ENCODE results near the gene EIF2A. TPM values are rescaled to one million over a fixed set of nuclear protein-coding genes. Genes with fewer than 3 reads are reported as not detected.

The EIF2A gene
- total RNA-seq, 2 experiments from 2014 or later: 85.6 to 105 TPM

DNA sequence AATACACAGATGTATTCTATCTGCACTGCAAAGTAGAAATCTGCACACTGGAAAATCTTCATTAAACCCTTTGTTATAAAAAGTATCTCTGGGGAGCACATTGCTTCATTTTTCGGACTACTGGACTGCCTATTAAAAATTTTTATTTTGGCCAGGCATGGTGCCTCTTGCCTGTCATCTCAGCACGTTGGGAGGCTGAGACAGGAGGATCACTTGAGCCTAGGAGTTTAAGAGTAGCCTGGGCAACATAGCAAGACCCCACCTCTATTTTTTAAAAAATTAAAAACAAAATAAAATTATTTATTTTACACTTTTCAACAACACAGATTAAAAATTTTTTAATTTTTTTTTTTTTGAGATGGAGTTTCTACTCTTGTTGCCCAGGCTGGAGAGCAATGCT is 6.3 kb upstream of the EIF2A start:
- ChIA-PET POLR2A (interaction anchor here (0.7 to 1.0 kb wide), 2 partner anchors 28 to 221 kb away, joined by 3 read pairs; no protein-coding TSS in a partner anchor), CTCF (ENCODE audit: unreplicated experiment) (no interaction called here)
- intact Hi-C loops (cut with micrococcal nuclease; ENCODE audit: unreplicated experiment): no loop called here
- no peak for TF ChIP-seq EZH2phosphoT487 (IDR thresholded peaks at IDR 0.05; ENCODE audit: borderline replicate concordance, low read depth, low read length)
- TF ChIP-seq, protein P1, sequence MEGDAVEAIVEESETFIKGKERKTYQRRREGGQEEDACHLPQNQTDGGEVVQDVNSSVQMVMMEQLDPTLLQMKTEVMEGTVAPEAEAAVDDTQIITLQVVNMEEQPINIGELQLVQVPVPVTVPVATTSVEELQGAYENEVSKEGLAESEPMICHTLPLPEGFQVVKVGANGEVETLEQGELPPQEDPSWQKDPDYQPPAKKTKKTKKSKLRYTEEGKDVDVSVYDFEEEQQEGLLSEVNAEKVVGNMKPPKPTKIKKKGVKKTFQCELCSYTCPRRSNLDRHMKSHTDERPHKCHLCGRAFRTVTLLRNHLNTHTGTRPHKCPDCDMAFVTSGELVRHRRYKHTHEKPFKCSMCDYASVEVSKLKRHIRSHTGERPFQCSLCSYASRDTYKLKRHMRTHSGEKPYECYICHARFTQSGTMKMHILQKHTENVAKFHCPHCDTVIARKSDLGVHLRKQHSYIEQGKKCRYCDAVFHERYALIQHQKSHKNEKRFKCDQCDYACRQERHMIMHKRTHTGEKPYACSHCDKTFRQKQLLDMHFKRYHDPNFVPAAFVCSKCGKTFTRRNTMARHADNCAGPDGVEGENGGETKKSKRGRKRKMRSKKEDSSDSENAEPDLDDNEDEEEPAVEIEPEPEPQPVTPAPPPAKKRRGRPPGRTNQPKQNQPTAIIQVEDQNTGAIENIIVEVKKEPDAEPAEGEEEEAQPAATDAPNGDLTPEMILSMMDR (conservative IDR thresholded peaks at IDR 0.05; ENCODE audit: low read length): no peak
- BruUV-seq (replicated peaks): no TSS peak
- no peak for DNase-seq (ENCODE audit: low spot score)
- Histone ChIP-seq H3K4me3 (ENCODE audit: low read depth, low read length, poor library complexity, severe bottlenecking) (no peak overlapping the region), H3K9me2 (ENCODE audit: insufficient read depth, low read length) (no peaks in the 10 kb centered on the region), H3K4me2 (ENCODE audit: low read length) (no peak overlapping the region), H3K4me1 (ENCODE audit: insufficient read depth, low read length, poor library complexity, severe bottlenecking) (peaks cover 24% of the 10 kb centered on the region), H4K20me1 (ENCODE audit: insufficient read depth, low read length) (peaks cover 33% of the 10 kb centered on the region), H3K9me3 (ENCODE audit: low read length) (no peaks in the 10 kb centered on the region), H3K79me2 (ENCODE audit: insufficient read depth, low read depth, low read length) (peaks cover 41% of the 10 kb centered on the region), H3K27ac (ENCODE audit: low read depth, low read length, poor library complexity, severe bottlenecking) (no peak overlapping the region), H2AFZ (ENCODE audit: low read length) (no peak overlapping the region), H3K36me3 (ENCODE audit: insufficient read depth, low read length) (peaks cover 41% of the 10 kb centered on the region)

DNA sequence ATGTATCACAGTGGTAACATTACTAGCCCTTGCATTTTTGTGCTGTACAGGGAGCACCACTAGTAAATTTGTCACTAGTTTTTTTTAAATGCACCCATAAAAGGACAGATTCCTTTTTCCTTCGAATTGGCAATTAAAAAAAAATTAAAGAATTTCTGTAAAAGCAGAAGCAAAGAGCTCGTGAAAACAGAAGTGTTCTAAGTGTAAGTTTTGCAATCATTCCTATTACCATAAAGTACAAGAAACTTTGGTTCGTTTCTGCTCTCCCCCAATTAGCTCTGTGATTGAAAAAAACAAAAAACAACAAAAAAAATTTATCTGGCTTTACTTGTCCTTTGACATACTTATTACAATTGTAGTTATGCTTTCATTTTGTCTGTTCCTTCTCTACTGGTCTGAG is 5.6 kb upstream of the EIF2A start:
- POLR2A ChIA-PET: interaction anchor here (0.6 to 1.0 kb wide), 4 partner anchors 27 to 622 kb away, joined by 3 to 5 read pairs (median 3); no protein-coding TSS in a partner anchor
- Histone ChIP-seq H3K27ac (ENCODE audit: low read depth, low read length, poor library complexity, severe bottlenecking) (no peak overlapping the region), H3K36me3 (ENCODE audit: insufficient read depth, low read length) (peaks cover 41% of the 10 kb centered on the region)

DNA sequence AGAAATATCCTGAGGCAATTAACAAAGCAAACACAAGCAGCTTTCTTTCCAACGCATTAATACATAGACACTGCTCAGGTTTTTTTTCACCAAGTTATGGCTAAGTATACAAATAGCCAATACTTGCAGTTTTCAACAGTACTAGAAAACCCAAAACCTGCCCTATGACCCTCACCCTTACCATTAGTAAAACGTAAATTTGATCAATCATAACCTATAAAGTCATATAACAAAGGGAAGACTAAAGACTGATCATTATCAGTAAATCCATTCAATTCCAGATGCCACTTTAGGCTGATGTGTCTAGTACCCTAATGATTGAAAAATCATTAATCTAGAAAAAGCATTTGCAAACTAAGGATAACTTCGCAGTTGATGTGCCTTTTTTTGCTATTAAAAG is 3.5 kb upstream of the EIF2A start:
- Histone ChIP-seq H3K4me3 (ENCODE audit: low read depth, low read length, poor library complexity, severe bottlenecking) (no peak overlapping the region), H4K20me1 (ENCODE audit: insufficient read depth, low read length) (peaks cover 36% of the 10 kb centered on the region), H2AFZ (ENCODE audit: low read length) (no peak overlapping the region), H3K27ac (ENCODE audit: low read depth, low read length, poor library complexity, severe bottlenecking) (no peak overlapping the region), H3K4me1 (ENCODE audit: insufficient read depth, low read length, poor library complexity, severe bottlenecking) (peaks cover 29% of the 10 kb centered on the region), H3K4me2 (ENCODE audit: low read length) (no peak overlapping the region), H3K79me2 (ENCODE audit: insufficient read depth, low read depth, low read length) (peaks cover 61% of the 10 kb centered on the region), H3K36me3 (ENCODE audit: insufficient read depth, low read length) (peaks cover 44% of the 10 kb centered on the region), H3K9me2 (ENCODE audit: insufficient read depth, low read length) (no peaks in the 10 kb centered on the region), H3K9me3 (ENCODE audit: low read length) (no peaks in the 10 kb centered on the region)
- DNase-seq (ENCODE audit: low spot score): no peak
- TF ChIP-seq, protein P1 (conservative IDR thresholded peaks at IDR 0.05; ENCODE audit: low read length): no peak
- TF ChIP-seq EZH2phosphoT487 (IDR thresholded peaks at IDR 0.05; ENCODE audit: borderline replicate concordance, low read depth, low read length): no peak
- intact Hi-C loops (cut with micrococcal nuclease; ENCODE audit: unreplicated experiment): no loop called here
- CTCF ChIA-PET (ENCODE audit: unreplicated experiment): no interaction called here
- no TSS peak for BruUV-seq (replicated peaks)
- POLR2A ChIA-PET: interaction anchor here (1.2 to 2.3 kb wide), 5 partner anchors 55 to 220 kb away, joined by 3 to 15 read pairs (median 5); partner anchors contain the start of genes SELENOT, SIAH2 and TSC22D2

More for the DNA sequence above, 5.6 kb upstream of the EIF2A start:
- no peak for TF ChIP-seq EZH2phosphoT487 (IDR thresholded peaks at IDR 0.05; ENCODE audit: borderline replicate concordance, low read depth, low read length)
- TF ChIP-seq, protein P1 (conservative IDR thresholded peaks at IDR 0.05; ENCODE audit: low read length): no peak
- H3K4me2 ChIP-seq (ENCODE audit: low read length): no peak overlapping the region
- H3K4me3 ChIP-seq (ENCODE audit: low read depth, low read length, poor library complexity, severe bottlenecking): no peak overlapping the region
- H3K4me1 ChIP-seq (ENCODE audit: insufficient read depth, low read length, poor library complexity, severe bottlenecking): peaks cover 24% of the 10 kb centered on the region
- no peaks in the 10 kb centered on the region for H3K9me3 ChIP-seq (ENCODE audit: low read length)
- intact Hi-C loops (cut with micrococcal nuclease; ENCODE audit: unreplicated experiment): no loop called here
- CTCF ChIA-PET (ENCODE audit: unreplicated experiment): no interaction called here
- peaks cover 36% of the 10 kb centered on the region for H4K20me1 ChIP-seq (ENCODE audit: insufficient read depth, low read length)
- H3K9me2 ChIP-seq (ENCODE audit: insufficient read depth, low read length): no peaks in the 10 kb centered on the region
- DNase-seq (ENCODE audit: low spot score): no peak
- peaks cover 48% of the 10 kb centered on the region for H3K79me2 ChIP-seq (ENCODE audit: insufficient read depth, low read depth, low read length)
- no peak overlapping the region for H2AFZ ChIP-seq (ENCODE audit: low read length)
- no TSS peak for BruUV-seq (replicated peaks)

Measured in OCI-LY7 (cell line).